HepG2 (cell line): ENCODE data around the gene CDC42EP5. TPM values are rescaled to one million over a fixed set of nuclear protein-coding genes. Genes with fewer than 3 reads are reported as not detected.

ENCODE experiments used
- ATAC-seq: fragments of 200-7000 bp; cut with Tn5 transposase; 3 replicates; pipeline ENCODE4 v1.9.1; 2020; ENCODE audit warnings: mild to moderate bottlenecking, moderate library complexity
- BruUV-seq: library from RNA; stranded (reverse); fragments of 400-500 nt; replicated peaks from 2 replicates; lab custom pipeline; 2021; lab: Mats Ljungman, UMichigan
- CTCF ChIA-PET: fragments of 300-600 bp; formaldehyde crosslinking; extraction: SDS; loops from one replicate; lab custom pipeline; 2021; ENCODE audit warnings: low total read pairs, inconsistent platforms, low intra/inter-chr PET ratio; lab: Yijun Ruan, JAX
- POLR2A ChIA-PET: fragments of 350-600 bp; sonication (Branson Sonifier 250); formaldehyde crosslinking; loops from one replicate; lab custom pipeline; 2020; ENCODE audit warnings: antibody characterized with exemption, inconsistent platforms; lab: Yijun Ruan, JAX
- DNase-seq: peaks from one replicate; pipeline ENCODE4 v3.0.0-alpha.2; 2015; ENCODE audit warnings: low spot score
- FAIRE-seq: peaks from 3 replicates; lab custom pipeline; 2011; peaks lifted over from hg19 to GRCh38; lab: Jason Lieb, UNC
- H2AFZ ChIP-seq: one replicate; pipeline ENCODE4 v1.6.1; 2011; ENCODE audit warnings: low read length, inconsistent platforms
- H3K27ac ChIP-seq: fragments of 300-600 bp; 3 replicates; pipeline ENCODE4 v1.8.0; 2011; ENCODE audit warnings: mixed run types, mild to moderate bottlenecking, mixed read lengths, low read length, inconsistent platforms; ENCODE audit not compliant: insufficient read depth; ENCODE audit errors: extremely low read length
- H3K27me3 ChIP-seq, 2 experiments: fragments of 200-600 bp in 1 of 2; 2 replicates in 1 of 2; 3 replicates in 1 of 2; pipeline versions ENCODE4 v1.6.0 to v1.8.0; 2011; ENCODE audit warnings: low read length in 2 of 2, mild to moderate bottlenecking in 2 of 2, moderate library complexity in 2 of 2, inconsistent platforms in 1 of 2; ENCODE audit not compliant: insufficient read depth in 2 of 2, control insufficient read depth in 1 of 2
- H3K36me3 ChIP-seq, 2 experiments: fragments of 200-600 bp in 1 of 2; replicated peaks in 1 of 2; 2 replicates in 1 of 2; 3 replicates in 1 of 2; pipeline versions ENCODE4 v1.5.1 to v1.8.0; 2011; ENCODE audit warnings: low read length in 2 of 2, inconsistent platforms in 1 of 2; ENCODE audit not compliant: insufficient read depth in 2 of 2, control insufficient read depth in 1 of 2
- H3K4me1 ChIP-seq: 2 replicates; pipeline ENCODE4 v1.5.1; 2012; ENCODE audit warnings: low read length, inconsistent platforms; ENCODE audit not compliant: insufficient read depth
- H3K4me2 ChIP-seq: 2 replicates; pipeline ENCODE4 v1.6.0; 2011; ENCODE audit warnings: low read depth, low read length, inconsistent platforms
- H3K4me3 ChIP-seq, 3 experiments: fragments of 200-600 bp in 1 of 3; sonication (generic), shearing (Covaris generic) in 1 of 3; replicated peaks in 1 of 3; 2 replicates each; pipeline ENCODE4 v1.5.1; 2011 to 2016; ENCODE audit warnings: low read length in 3 of 3, inconsistent platforms in 2 of 3, low read depth in 2 of 3, mild to moderate bottlenecking in 2 of 3, control low read depth in 1 of 3, mixed read lengths in 1 of 3; ENCODE audit not compliant: insufficient read depth in 1 of 3
- H3K79me2 ChIP-seq: one replicate; pipeline ENCODE4 v1.6.1; 2011; ENCODE audit warnings: low read length, inconsistent platforms; ENCODE audit not compliant: insufficient read depth
- H3K9ac ChIP-seq: 2 replicates; pipeline ENCODE4 v1.6.0; 2011; ENCODE audit warnings: mild to moderate bottlenecking, low read depth, low read length, inconsistent platforms; ENCODE audit not compliant: insufficient read depth
- H3K9me3 ChIP-seq: 2 replicates; pipeline ENCODE4 v1.5.1; 2012; ENCODE audit warnings: mild to moderate bottlenecking, low read length
- H4K20me1 ChIP-seq: 2 replicates; pipeline ENCODE4 v1.6.0; 2011; ENCODE audit warnings: inconsistent platforms, mild to moderate bottlenecking, low read length, moderate library complexity; ENCODE audit not compliant: insufficient read depth
- AGO1 ChIP-seq: fragments of 200-400 bp; formaldehyde crosslinking; IDR thresholded peaks from 2 replicates; pipeline ENCODE4 v1.6.1; 2017; ENCODE audit warnings: mild to moderate bottlenecking, low read depth, low read length, moderate library complexity; ENCODE audit not compliant: poor library complexity, severe bottlenecking
- CCAR2 ChIP-seq: fragments of 200-400 bp; formaldehyde crosslinking; optimal IDR thresholded peaks from 2 replicates; pipeline ENCODE3; 2018; ENCODE audit warnings: low read depth, mild to moderate bottlenecking, low read length, moderate library complexity
- CHD2 ChIP-seq: IDR thresholded peaks from 2 replicates; pipeline ENCODE4 v1.6.1; 2011; ENCODE audit warnings: low read depth, low read length, improper control_type of control experiment
- HOXA3 ChIP-seq: sonication (generic); formaldehyde crosslinking; IDR thresholded peaks from 2 replicates; pipeline ENCODE4 v1.5.0; 2020; ENCODE audit warnings: missing genetic modification reagents
- KDM2A ChIP-seq: sonication (generic); formaldehyde crosslinking; IDR thresholded peaks from 2 replicates; pipeline ENCODE4 v1.4.0; 2020; ENCODE audit warnings: low read depth, missing genetic modification reagents, borderline replicate concordance
- POLR2G ChIP-seq: fragments of 200-400 bp; formaldehyde crosslinking; IDR thresholded peaks from 2 replicates; pipeline ENCODE4 v1.6.1; 2018; ENCODE audit warnings: mild to moderate bottlenecking, low read depth, low read length, moderate library complexity
- SMC3 ChIP-seq: IDR thresholded peaks from 2 replicates; pipeline ENCODE4 v1.6.1; 2011; ENCODE audit warnings: low read length, improper control_type of control experiment
- ZFP1 ChIP-seq: IDR thresholded peaks from 2 replicates; pipeline ENCODE4 v1.6.1; 2016
- ZNF253 ChIP-seq: sonication (generic); formaldehyde crosslinking; IDR thresholded peaks from 2 replicates; pipeline ENCODE4 v1.8.0; 2022; ENCODE audit warnings: mild to moderate bottlenecking, missing genetic modification reagents, borderline replicate concordance
- ZSCAN22 ChIP-seq: sonication (generic); formaldehyde crosslinking; IDR thresholded peaks from 2 replicates; pipeline ENCODE4 v1.4.0; 2020; ENCODE audit warnings: mild to moderate bottlenecking, missing genetic modification reagents
- WGBS: methylation state at CpG from one replicate; pipeline ENCODE4 v1.1.6; 2017; ENCODE audit warnings: low lambda C conversion rate; 5-methylcytosine and 5-hydroxymethylcytosine counted together
- in situ Hi-C: cut with HindIII; loops from 2 replicates; pipeline ENCODE4 v1.10.0; 2017; ENCODE audit warnings: low pct_unique_long_range_greater_than_20kb; ENCODE audit not compliant: extremely low pct_ligation_motif_present
- intact Hi-C: fragments of 100-400 bp; cut with micrococcal nuclease; formaldehyde crosslinking; loops from one replicate; pipeline ENCODE4 v1.10.0; 2022; ENCODE audit not compliant: unreplicated experiment
- polyA plus RNA-seq, 8 experiments: library from polyadenylated mRNA; depleted of rRNA in 3 of 8; stranded (reverse) in 7 of 8; unstranded in 1 of 8; fragments of >200 nt; fragmentation: Illumina TruSeq in 4 of 8; extraction: Trizol in 4 of 8; gene quantifications; 2 replicates each; pipeline versions ENCODE4 v1.2.1 to v1.2.3, GENCODE V29; 2011 to 2016; ENCODE audit warnings: low read depth in 4 of 8, missing spikeins in 1 of 8, mixed read lengths in 1 of 8; ENCODE audit not compliant: insufficient read depth in 1 of 8
- total RNA-seq, 5 experiments: library from RNA; depleted of rRNA; stranded (reverse); fragments of >200 nt; fragmentation: Illumina TruSeq; extraction: Trizol; gene quantifications; 2 replicates each; pipeline ENCODE4 v1.2.3, GENCODE V29; 2016; ENCODE audit warnings: low read depth in 1 of 5
- TF ChIP-seq, protein P1 (sequence below): sonication (generic); formaldehyde crosslinking; IDR thresholded peaks from 2 replicates; pipeline ENCODE4 v1.8.0; 2022; ENCODE audit warnings: mild to moderate bottlenecking, missing genetic modification reagents, borderline replicate concordance

The CDC42EP5 gene
- total and polyA plus RNA-seq, 2 of the 13 experiments (the other 11 are each of a cell fraction or from before 2014, with no cell fraction given), result 0.41 to 1.6 TPM

DNA sequence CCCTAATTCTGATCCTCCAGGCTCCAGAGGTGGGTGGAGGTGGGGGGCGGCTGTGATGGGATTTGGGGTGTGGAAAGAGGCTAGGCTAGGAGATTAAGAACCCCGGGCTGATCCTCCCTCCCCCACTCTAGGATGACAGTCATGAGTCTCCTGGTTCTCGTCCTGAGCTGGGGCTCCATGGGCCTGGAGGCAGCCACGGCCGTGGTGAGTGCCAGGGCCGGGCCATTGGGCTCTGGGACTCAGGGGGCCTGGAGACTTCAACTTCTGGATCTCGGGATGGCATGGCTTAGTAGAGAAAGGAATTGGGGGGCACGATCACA lies 44.0 kb downstream of the CDC42EP5 start:
- FAIRE-seq (no peak), ATAC-seq (peak; percentile 7; the same call in 1 of the 3 replicates)
- Histone ChIP-seq H4K20me1 (no peaks in the 10 kb centered on the region), H3K9ac (no peak overlapping the region), H3K4me2 (no peak overlapping the region), H3K9me3 (no peaks in the 10 kb centered on the region), H3K4me3 (no peak overlapping the region)
- intact Hi-C loops, result no loop called here
- POLR2A ChIA-PET, result interaction anchor here (1.1 to 3.9 kb wide), 3 partner anchors 9 to 19 kb away, joined by 3 to 41 read pairs (median 7); partner anchors contain the start of gene LENG8
- TF ChIP-seq HOXA3 (CRISPR knock-in tag) (no peak), CHD2 (no peak), ZFP1 (CRISPR knock-in tag) (no peak), POLR2G (peak; percentile 22; the same call in 1 of the 2 replicates), KDM2A (CRISPR knock-in tag) (peak; percentile 10; the same call in 1 of the 2 replicates), AGO1 (peak; percentile 48), SMC3 (no peak), CCAR2 (no peak), ZNF253 (CRISPR knock-in tag) (no peak), ZSCAN22 (CRISPR knock-in tag) (no peak)
- TF ChIP-seq, protein P1, sequence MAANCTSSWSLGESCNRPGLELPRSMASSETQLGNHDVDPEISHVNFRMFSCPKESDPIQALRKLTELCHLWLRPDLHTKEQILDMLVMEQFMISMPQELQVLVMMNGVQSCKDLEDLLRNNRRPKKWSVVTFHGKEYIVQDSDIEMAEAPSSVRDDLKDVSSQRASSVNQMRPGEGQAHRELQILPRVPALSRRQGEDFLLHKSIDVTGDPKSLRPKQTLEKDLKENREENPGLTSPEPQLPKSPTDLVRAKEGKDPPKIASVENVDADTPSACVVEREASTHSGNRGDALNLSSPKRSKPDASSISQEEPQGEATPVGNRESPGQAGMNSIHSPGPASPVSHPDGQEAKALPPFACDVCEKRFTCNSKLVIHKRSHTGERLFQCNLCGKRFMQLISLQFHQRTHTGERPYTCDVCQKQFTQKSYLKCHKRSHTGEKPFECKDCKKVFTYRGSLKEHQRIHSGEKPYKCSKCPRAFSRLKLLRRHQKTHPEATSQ (CRISPR knock-in tag), result no peak
- TF ChIP-seq, all 625 proteins: peak for 3
- H3K27me3 ChIP-seq, result no peaks in the 10 kb centered on the region; a peak in 1 of 5 replicates
- CTCF ChIA-PET, result no interaction called here
- in situ Hi-C loops, result no loop called here
- no TSS peak for BruUV-seq
- no peak overlapping the region for H3K27ac ChIP-seq
- H3K36me3 ChIP-seq, result no peaks in the 10 kb centered on the region
- DNase-seq, result no peak
- WGBS, result 65% methylated on average over 4 of the region's 8 CpGs
- no peaks in the 10 kb centered on the region for H3K4me1 ChIP-seq
- no peaks in the 10 kb centered on the region for H3K79me2 ChIP-seq
- no peak overlapping the region for H2AFZ ChIP-seq
